GM19468 (cell line): ENCODE data around the gene CCDC174.

Experiments
- ATAC-seq: cut with Tn5 transposase; IDR thresholded peaks from one replicate; pipeline ENCODE4 v1.9.1; 2021; ENCODE audit warnings: mild to moderate bottlenecking, moderate library complexity, moderate number of reproducible peaks; ENCODE audit not compliant: unreplicated experiment; ENCODE audit errors: extremely low read depth

Gene CCDC174

GRCh38 chr3:14691239-14691638, 39.7 kb downstream of the CCDC174 start:
- no peak for ATAC-seq

GRCh38 chr3:14691719-14692118, 40.2 kb downstream of the CCDC174 start:
- ATAC-seq, result no peak

- no peak for ATAC-seq
Observed at GRCh38 chr3:14698601-14699244, 47.2 kb downstream of the CCDC174 start.

- ATAC-seq, result no peak
Observed at GRCh38 chr3:14699643-14700042, 48.1 kb downstream of the CCDC174 start.

- ATAC-seq, result no peak
Observed at GRCh38 chr3:14700891-14701290, 49.3 kb downstream of the CCDC174 start.

- no peak for ATAC-seq
Observed at GRCh38 chr3:14701676-14702075, 50.1 kb downstream of the CCDC174 start.

- no peak for ATAC-seq
Observed at GRCh38 chr3:14703128-14703750, 51.7 kb downstream of the CCDC174 start.

- no peak for ATAC-seq
Observed at GRCh38 chr3:14703791-14704190, 52.2 kb downstream of the CCDC174 start.

- ATAC-seq, result no peak
Observed at GRCh38 chr3:14706096-14706495, 54.5 kb downstream of the CCDC174 start.

GRCh38 chr3:14716591-14716990, 65.0 kb downstream of the CCDC174 start:
- ATAC-seq, result no peak

GRCh38 chr3:14717307-14717706, 65.7 kb downstream of the CCDC174 start:
- ATAC-seq, result no peak

- no peak for ATAC-seq
Observed at GRCh38 chr3:14718539-14718938, 67.0 kb downstream of the CCDC174 start.

- ATAC-seq, result no peak
Observed at GRCh38 chr3:14719006-14719405, 67.4 kb downstream of the CCDC174 start.

GRCh38 chr3:14721126-14721864, 69.7 kb downstream of the CCDC174 start:
- no peak for ATAC-seq
